GM18858 (cell line): Measurements from ENCODE around the gene ME2.
"Not testable (repeated sequence)": the region's sequence is repeated elsewhere in the genome, so short reads cannot be mapped to it uniquely, and the experiment has no call there.

Source experiments
- ATAC-seq: cut with Tn5 transposase; IDR thresholded peaks from one replicate; pipeline ENCODE4 v1.9.1; 2021; ENCODE audit not compliant: unreplicated experiment

ME2 gene

GRCh38 chr18:50859793-50860555 is 18.9 kb upstream of the ME2 start:
- no peak for ATAC-seq

DNA sequence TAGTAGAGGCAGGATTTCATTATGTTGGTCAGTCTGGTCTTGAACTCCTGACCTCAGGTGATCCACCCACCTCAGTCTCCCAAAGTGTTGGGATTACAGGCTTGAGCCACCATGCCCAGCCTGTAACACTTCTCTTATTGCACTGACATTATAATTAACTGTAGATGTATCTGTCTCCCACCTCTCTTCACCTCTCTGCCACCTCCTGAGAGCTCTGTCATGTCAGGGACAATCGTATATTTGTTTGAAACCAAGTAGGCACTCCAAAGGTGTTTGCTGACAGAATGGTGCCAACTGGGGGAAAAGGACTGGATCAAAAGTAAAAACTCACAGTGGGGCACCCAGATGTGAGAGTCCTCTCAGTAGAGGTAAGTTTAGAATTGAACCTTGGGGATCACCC is 17.3 kb upstream of the ME2 start:
- no peak for ATAC-seq

- no peak for ATAC-seq
Measured at GRCh38 chr18:50862401-50862800, 16.5 kb upstream of the ME2 start.

- ATAC-seq, result no peak
Measured at GRCh38 chr18:50863840-50864375, 15.0 kb upstream of the ME2 start.

- ATAC-seq, result no peak
Measured at GRCh38 chr18:50866765-50867164, 12.2 kb upstream of the ME2 start.

DNA sequence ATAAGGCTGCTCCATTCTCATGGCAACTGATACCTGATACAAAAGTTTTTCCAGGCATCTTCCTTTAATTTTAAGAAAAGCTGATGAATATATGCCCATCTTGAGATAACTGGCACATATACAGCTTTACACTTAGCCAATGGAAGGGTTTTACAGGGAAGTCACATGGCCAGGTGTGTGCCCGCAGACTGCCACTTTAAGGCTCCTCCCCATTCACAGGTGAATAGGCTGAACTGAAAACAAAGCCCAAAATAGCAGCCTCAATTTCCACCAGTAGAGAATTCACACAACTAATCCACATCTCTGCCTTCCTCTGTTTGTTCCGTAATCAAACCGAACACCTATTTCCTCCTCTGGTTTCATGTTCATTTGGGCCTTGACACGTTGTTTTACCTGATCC is 9.8 kb upstream of the ME2 start:
- no peak for ATAC-seq

DNA sequence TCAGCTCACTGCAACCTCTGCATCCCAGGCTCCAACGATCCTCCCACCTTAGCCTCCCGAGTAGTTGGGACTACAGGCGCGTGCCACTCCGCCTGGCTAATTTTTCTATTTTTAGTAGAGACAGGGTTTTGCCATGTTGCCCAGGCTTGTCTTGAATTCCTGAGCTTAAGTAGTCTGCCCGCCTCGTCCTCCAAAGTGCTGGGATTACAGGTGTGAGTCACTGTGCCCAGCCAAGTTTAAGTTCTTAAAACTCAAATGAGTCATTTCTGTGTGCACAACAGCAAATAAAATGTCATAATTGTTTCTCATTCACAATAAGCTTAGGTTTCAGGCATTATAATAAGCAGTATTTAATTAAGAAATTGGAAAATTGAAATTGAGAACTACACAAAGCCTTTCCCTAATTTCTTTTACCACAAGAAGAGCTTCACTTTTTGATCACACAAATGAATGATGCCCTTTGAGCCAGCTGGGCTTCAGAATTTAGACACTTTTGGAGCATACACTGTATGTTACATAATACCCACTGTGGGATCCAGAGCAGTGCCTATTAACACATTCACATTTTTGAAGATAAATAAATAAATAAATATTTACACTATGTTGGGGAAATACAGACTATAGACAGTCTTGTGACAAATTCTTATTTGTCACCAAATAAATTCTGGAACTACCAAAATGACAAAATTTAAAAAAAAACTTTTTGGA is 8.6 kb upstream of the ME2 start:
- ATAC-seq, result no peak

- ATAC-seq, result no peak
Measured at GRCh38 chr18:50871846-50872245, 7.1 kb upstream of the ME2 start.

- no peak for ATAC-seq
Measured at GRCh38 chr18:50875966-50876536, 2.9 kb upstream of the ME2 start.

GRCh38 chr18:50877545-50878265 is 1.2 kb upstream of the ME2 start:
- ATAC-seq, result no peak

- no peak for ATAC-seq
Measured at GRCh38 chr18:50879302-50880118, 592 bp downstream of the ME2 start.

DNA sequence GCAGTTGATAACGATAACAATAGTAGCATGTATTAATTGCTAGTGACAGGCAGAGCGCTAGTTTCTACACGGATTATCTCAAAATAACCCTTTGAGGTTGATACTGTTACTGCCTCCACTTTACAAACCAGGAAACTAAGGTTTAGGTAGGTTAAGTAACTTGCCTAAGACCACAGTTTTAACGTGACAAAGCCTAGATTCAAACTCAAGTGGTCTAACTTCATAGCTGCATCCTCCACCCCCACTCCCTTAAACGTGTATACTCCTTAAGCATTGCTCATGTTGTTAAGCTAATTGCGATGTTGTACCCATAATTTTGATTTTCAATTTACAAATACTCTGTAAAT is 1.2 kb downstream of the ME2 start:
- no peak for ATAC-seq

- not testable (repeated sequence) for ATAC-seq
Measured at GRCh38 chr18:50880944-50881343, 2.0 kb downstream of the ME2 start.

- ATAC-seq, result no peak
Measured at GRCh38 chr18:50886929-50887328, 8.0 kb downstream of the ME2 start.

GRCh38 chr18:50895350-50896045 is 16.6 kb downstream of the ME2 start:
- ATAC-seq, result no peak

GRCh38 chr18:50896093-50896492 is 17.2 kb downstream of the ME2 start:
- ATAC-seq, result no peak

DNA sequence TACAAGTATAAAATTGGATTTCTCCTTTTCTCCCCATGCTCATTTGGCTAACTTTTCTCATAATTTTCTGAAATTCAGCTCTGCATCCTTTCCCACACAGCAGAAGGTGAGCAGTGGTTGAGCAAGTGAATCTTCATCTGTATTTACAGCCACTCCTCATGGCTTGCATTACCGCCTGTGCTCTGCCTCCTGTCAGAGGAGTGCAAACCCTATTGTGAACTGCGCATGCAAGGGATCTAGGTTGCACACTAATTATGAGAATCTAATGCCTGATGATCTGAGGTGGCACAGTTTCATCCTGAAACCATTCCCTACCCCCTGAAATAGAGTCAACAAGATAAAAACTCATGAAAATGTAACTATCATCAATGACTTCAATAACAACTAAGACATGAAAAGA is 20.0 kb downstream of the ME2 start:
- no peak for ATAC-seq

- ATAC-seq, result no peak
Measured at GRCh38 chr18:50902797-50903196, 23.9 kb downstream of the ME2 start.

GRCh38 chr18:50906843-50907242 is 27.9 kb downstream of the ME2 start:
- ATAC-seq, result no peak

GRCh38 chr18:50909261-50909660 is 30.3 kb downstream of the ME2 start:
- ATAC-seq, result no peak
